NT2/D1 (cell line): ENCODE data around the gene AP1AR.

Experiments
- SUZ12 ChIP-seq: IDR thresholded peaks from 2 replicates; pipeline ENCODE4 v1.6.1; 2011; ENCODE audit not compliant: insufficient read length, insufficient read depth; ENCODE audit errors: extremely low read depth
- YY1 ChIP-seq: IDR thresholded peaks from 2 replicates; pipeline ENCODE4 v1.6.1; 2011; ENCODE audit not compliant: insufficient read length, insufficient read depth

GRCh38 chr4:112190684-112191083 is 40.9 kb upstream of the AP1AR start:
- TF ChIP-seq YY1 (no peak), SUZ12 (no peak)
